ENCODE data around the gene SEC22B. TPM values are rescaled to one million over a fixed set of nuclear protein-coding genes. Genes with fewer than 3 reads are reported as not detected.
"Not testable (repeated sequence)": the region's sequence is repeated elsewhere in the genome, so short reads cannot be mapped to it uniquely, and the experiment has no call there.

Gene SEC22B
- total RNA-seq, 1 experiment from 2014 or later: 40.8 TPM

GRCh38 chr1:120164761-120165160, 11.6 kb downstream of the SEC22B start:
- H3K27me3 ChIP-seq (replicated peaks); DNase-seq (ENCODE audit: low read depth in 1 of 2, low spot score in 2 of 2); H3K9me3 ChIP-seq (replicated peaks); H3K4me1 ChIP-seq (replicated peaks); H3K27ac ChIP-seq; H3K4me3 ChIP-seq; H3K36me3 ChIP-seq: not testable (repeated sequence)

DNA sequence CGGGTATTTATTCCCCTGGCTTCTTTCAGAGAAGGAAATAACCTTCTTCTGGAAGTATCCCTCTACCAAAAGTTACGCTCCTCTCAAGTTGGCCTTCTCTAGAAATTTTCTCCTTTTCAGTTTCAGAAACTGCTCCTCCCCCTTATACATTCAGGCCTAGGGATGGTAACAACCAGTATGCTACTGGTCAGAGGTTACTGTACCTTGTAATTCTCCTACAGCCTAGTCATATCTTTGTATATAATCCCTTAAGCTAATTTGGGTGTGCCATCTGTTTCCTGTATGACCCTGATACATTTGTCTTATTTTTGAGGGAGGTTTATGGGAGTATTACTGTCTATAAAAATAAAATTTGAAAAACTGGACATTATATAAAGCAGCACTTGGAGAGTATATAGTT, 14.3 kb downstream of the SEC22B start:
- H3K9me3 ChIP-seq (replicated peaks); H3K27me3 ChIP-seq (replicated peaks); H3K27ac ChIP-seq; DNase-seq (ENCODE audit: low read depth in 1 of 2, low spot score in 2 of 2); H3K4me1 ChIP-seq (replicated peaks); H3K36me3 ChIP-seq; H3K4me3 ChIP-seq: not testable (repeated sequence)

GRCh38 chr1:120158495-120158894, 17.8 kb downstream of the SEC22B start:
- not testable (repeated sequence) for DNase-seq (ENCODE audit: low read depth in 1 of 2, low spot score in 2 of 2); H3K27ac ChIP-seq; H3K9me3 ChIP-seq (replicated peaks); H3K36me3 ChIP-seq; H3K4me3 ChIP-seq; H3K27me3 ChIP-seq (replicated peaks); H3K4me1 ChIP-seq (replicated peaks)

- H3K4me1 ChIP-seq (replicated peaks); H3K4me3 ChIP-seq; H3K27ac ChIP-seq; H3K36me3 ChIP-seq; H3K27me3 ChIP-seq (replicated peaks); H3K9me3 ChIP-seq (replicated peaks); DNase-seq (ENCODE audit: low read depth in 1 of 2, low spot score in 2 of 2): not testable (repeated sequence)
Measured at GRCh38 chr1:120158086-120158485, 18.2 kb downstream of the SEC22B start.

DNA sequence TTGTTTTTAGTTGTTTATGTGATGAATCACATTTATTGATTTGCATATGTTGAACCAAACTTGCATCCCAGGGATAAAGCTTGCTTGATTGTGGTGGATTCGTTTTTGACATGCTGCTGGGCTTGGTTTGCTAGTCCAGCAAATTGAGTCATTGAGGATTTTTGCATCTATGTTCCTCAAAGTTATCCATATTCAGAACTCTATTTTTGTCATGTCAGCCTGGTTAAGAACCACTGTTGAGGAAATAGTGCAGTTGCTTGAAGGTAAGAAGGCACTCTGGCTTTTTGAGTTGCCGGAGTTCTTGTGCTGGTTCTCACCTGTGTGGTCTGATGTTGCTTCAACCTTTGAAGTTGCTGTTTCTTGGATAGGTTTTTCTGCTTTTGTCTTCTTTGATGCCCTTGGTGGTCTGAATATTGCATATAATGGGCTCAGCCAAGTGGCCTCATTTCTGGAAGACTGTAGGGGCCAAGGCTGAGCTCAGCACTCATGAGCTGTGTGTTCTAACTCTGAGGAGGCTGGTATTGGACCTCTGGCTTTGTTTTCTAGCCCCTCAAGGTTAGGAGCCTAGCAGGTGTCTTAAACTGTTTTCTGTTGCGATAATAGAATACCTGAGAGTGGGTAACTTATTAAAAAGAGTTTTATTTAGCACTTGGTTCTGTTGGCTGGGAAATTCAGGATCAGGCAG, 26.0 kb downstream of the SEC22B start:
- H3K4me3 ChIP-seq; H3K36me3 ChIP-seq; H3K27ac ChIP-seq; H3K9me3 ChIP-seq (replicated peaks); H3K27me3 ChIP-seq (replicated peaks); H3K4me1 ChIP-seq (replicated peaks); DNase-seq (ENCODE audit: low read depth in 1 of 2, low spot score in 2 of 2): not testable (repeated sequence)

DNA sequence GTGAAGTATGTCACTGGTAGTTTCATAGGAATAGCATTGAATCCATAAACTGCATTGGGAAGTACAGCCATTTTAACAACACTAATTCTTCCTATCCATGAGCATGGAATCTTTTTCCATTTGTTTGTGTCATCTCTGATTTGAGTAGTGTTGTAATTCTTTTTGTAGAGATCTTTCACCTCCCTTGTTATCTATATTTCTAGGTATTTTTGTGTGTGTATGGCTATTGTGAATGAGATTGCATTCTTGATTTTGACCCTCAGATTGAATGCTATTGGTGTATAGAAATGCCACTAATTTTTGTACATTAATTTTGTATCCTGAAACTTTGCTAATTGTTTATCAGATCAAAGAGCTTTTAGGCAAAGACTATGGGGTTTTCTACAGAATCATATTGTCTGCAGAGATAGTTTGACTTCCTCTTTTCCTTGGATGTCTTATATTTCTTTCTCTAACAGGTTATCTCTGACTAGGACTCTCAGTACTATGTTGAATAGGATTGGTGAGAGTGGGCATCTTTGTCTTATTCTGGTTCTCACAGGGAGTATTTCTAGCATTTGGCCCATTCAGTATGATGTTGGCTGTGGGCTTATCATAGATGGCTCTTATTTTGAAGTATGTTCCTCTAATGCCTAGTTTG, 26.8 kb downstream of the SEC22B start:
- not testable (repeated sequence) for H3K4me1 ChIP-seq (replicated peaks); DNase-seq (ENCODE audit: low read depth in 1 of 2, low spot score in 2 of 2); H3K4me3 ChIP-seq; H3K27me3 ChIP-seq (replicated peaks); H3K27ac ChIP-seq; H3K9me3 ChIP-seq (replicated peaks); H3K36me3 ChIP-seq

DNA sequence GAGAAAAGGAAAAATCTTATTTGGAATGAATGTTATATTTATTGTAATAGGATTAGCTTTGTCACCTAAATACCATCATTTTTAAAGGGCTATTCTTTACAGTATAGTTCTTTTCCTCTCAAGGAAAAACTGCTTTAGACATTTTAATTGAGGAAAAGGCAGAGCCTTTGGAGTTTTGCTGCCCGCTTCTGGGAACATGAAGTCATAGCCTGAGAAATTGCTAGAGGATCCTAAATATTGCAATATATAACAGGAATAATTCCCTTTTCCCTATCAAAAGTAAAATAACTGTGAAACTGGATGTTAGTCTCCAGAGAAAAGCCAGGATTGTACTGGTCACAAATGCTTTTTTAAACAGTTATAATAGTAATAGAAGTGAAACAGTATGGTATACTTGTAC, 30.5 kb downstream of the SEC22B start:
- H3K4me3 ChIP-seq; H3K27ac ChIP-seq; H3K9me3 ChIP-seq (replicated peaks); DNase-seq (ENCODE audit: low read depth in 1 of 2, low spot score in 2 of 2); H3K4me1 ChIP-seq (replicated peaks); H3K36me3 ChIP-seq; H3K27me3 ChIP-seq (replicated peaks): not testable (repeated sequence)

DNA sequence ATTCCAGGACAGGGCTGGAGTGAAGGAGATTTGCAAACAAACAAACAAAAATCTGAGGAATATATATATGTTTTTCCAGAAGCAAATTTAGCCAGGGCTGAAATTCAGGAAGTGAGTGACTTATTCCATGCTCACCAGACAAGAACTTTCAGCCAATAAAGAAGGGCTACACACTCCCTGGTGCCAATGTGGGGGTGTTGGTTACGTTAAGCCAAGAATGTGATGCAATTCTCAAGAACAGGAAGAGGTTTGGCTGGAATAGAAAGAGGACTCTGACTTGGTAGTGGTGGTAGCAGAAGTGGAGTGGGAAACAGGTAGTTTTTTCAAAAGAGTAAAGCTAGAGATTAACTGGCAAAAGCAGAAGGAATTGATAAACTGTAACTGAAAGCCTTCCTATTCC, 31.7 kb downstream of the SEC22B start:
- not testable (repeated sequence) for H3K36me3 ChIP-seq; H3K9me3 ChIP-seq (replicated peaks); H3K4me1 ChIP-seq (replicated peaks); DNase-seq (ENCODE audit: low read depth in 1 of 2, low spot score in 2 of 2); H3K27me3 ChIP-seq (replicated peaks); H3K27ac ChIP-seq; H3K4me3 ChIP-seq

GRCh38 chr1:120144169-120144568, 32.2 kb downstream of the SEC22B start:
- H3K9me3 ChIP-seq (replicated peaks); H3K4me3 ChIP-seq; H3K4me1 ChIP-seq (replicated peaks); H3K27me3 ChIP-seq (replicated peaks); DNase-seq (ENCODE audit: low read depth in 1 of 2, low spot score in 2 of 2); H3K36me3 ChIP-seq; H3K27ac ChIP-seq: not testable (repeated sequence)

- H3K27me3 ChIP-seq (replicated peaks); H3K4me3 ChIP-seq; DNase-seq (ENCODE audit: low read depth in 1 of 2, low spot score in 2 of 2); H3K4me1 ChIP-seq (replicated peaks); H3K36me3 ChIP-seq; H3K9me3 ChIP-seq (replicated peaks): not testable (repeated sequence)
- H3K27ac ChIP-seq: peak overlapping the region; percentile 72
Measured at GRCh38 chr1:120143334-120143733, 33.0 kb downstream of the SEC22B start.

GRCh38 chr1:120142512-120143263, 33.6 kb downstream of the SEC22B start:
- H3K36me3 ChIP-seq; H3K27me3 ChIP-seq (replicated peaks); H3K4me3 ChIP-seq; H3K9me3 ChIP-seq (replicated peaks); H3K4me1 ChIP-seq (replicated peaks): not testable (repeated sequence)
- peak overlapping the region; percentile 72 for H3K27ac ChIP-seq
- peak; percentile 79 to 80 for DNase-seq (ENCODE audit: low read depth in 1 of 2, low spot score in 2 of 2)

DNA sequence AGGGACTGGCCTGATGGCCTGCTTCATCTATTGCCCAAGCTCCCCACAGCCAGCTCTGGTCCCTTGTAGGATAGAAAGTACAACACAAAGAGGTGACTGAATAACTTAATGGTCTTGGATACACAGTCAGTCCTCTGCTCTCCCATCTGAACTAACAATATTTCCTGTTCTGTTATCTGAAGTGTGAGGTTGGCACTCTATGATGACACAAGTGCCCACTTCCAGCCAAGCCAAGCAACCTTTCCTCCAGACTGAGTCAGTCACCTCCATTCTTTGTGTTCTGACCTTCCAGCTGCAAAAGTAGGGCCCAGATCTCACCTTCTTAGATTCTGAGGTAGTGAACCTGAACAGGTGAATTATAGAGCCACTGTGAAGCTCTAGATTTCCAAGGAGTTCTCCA, 34.5 kb downstream of the SEC22B start:
- H3K4me1 ChIP-seq (replicated peaks); H3K27me3 ChIP-seq (replicated peaks); DNase-seq (ENCODE audit: low read depth in 1 of 2, low spot score in 2 of 2); H3K27ac ChIP-seq; H3K4me3 ChIP-seq; H3K9me3 ChIP-seq (replicated peaks); H3K36me3 ChIP-seq: not testable (repeated sequence)

DNA sequence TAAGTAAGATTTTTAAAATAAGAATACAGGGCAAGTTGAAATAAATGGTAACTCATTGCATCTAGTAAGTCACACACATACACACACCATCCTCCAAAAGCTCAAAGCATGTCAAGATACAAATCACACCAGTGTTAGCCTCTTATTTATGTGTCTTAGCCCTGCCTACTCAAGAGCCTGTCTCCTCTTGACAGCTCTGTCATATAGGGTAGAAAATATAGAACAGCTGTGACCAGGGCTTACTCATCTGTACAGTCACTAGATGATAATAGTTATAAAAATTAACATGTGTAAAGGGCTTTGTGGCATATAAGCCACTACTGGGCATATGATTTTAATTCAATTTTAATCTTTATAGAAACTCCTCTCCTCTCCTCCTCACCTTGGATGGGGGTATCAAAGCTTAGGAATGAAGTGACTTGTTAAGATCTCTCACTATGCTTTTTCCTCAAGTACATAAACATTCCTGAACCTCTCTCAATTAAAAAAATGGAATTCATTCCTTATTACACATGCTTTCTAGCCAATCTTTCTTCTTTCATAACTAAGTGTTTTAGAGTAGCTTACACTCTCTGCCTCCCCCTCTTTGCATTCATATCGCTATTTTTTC, 35.6 kb downstream of the SEC22B start:
- not testable (repeated sequence) for H3K4me3 ChIP-seq; H3K9me3 ChIP-seq (replicated peaks); H3K4me1 ChIP-seq (replicated peaks); H3K36me3 ChIP-seq; DNase-seq (ENCODE audit: low read depth in 1 of 2, low spot score in 2 of 2); H3K27ac ChIP-seq; H3K27me3 ChIP-seq (replicated peaks)

DNA sequence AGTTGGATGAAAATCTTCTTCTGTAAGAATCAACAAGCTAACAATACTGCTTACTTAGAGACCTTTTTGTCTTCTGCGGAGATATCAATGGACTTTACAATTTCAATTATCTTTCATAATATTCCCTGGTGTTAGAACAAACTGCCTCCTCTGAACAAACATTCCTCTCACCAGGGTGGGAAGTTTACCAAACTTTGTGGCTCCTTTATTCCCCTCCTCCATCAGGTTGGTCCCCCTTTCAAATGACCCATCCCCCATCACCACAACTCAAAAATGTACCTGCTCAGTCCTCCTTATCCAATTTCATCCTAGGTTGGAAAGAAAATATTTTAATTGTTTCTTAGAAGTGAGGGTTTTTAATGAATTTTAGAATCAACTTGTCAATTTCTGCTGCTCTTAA, 40.2 kb downstream of the SEC22B start:
- H3K27me3 ChIP-seq (replicated peaks); H3K27ac ChIP-seq; H3K4me3 ChIP-seq; H3K36me3 ChIP-seq; DNase-seq (ENCODE audit: low read depth in 1 of 2, low spot score in 2 of 2); H3K9me3 ChIP-seq (replicated peaks); H3K4me1 ChIP-seq (replicated peaks): not testable (repeated sequence)

All from SJSA1 (cell line).